K562 (cell line): ENCODE measurements around the gene RNF31. TPM values are rescaled to one million over a fixed set of nuclear protein-coding genes. Genes with fewer than 3 reads are reported as not detected.
A peak's percentile ranks its signal among the peaks of the same experiment; 100 is the strongest.

ENCODE experiments used
- CBX8 ChIP-seq: fragments of 200-600 bp; sonication (generic); IDR thresholded peaks from 2 replicates; pipeline ENCODE4 v1.6.1; 2012; ENCODE audit warnings: borderline replicate concordance, mixed run types, low read depth, mild to moderate bottlenecking, moderate library complexity, mixed read lengths, low read length, control low read depth, inconsistent platforms; ENCODE audit not compliant: poor library complexity, severe bottlenecking; ENCODE audit errors: extremely low read depth
- CHD7 ChIP-seq: fragments of 200-600 bp; sonication (generic); IDR thresholded peaks from one replicate; pipeline ENCODE4 v1.6.1; 2012; ENCODE audit warnings: mild to moderate bottlenecking, low read depth, low read length, inconsistent platforms
- CTCFL ChIP-seq: IDR thresholded peaks from 2 replicates; pipeline ENCODE4 v1.6.1; 2011; ENCODE audit warnings: borderline replicate concordance, low read depth, mild to moderate bottlenecking, moderate library complexity, low read length; ENCODE audit not compliant: insufficient read depth, poor library complexity, severe bottlenecking
- DPF2 ChIP-seq: fragments of 450-650 bp; IDR thresholded peaks from 2 replicates; pipeline ENCODE4 v1.6.1; 2016
- EWSR1 ChIP-seq: fragments of 450-650 bp; IDR thresholded peaks from 2 replicates; pipeline ENCODE4 v1.6.1; 2018; ENCODE audit warnings: borderline replicate concordance, mild to moderate bottlenecking, low read depth, moderate library complexity; ENCODE audit not compliant: partially characterized antibody
- POLR2G ChIP-seq: fragments of 200-400 bp; formaldehyde crosslinking; IDR thresholded peaks from 2 replicates; pipeline ENCODE4 v1.6.1; 2017; ENCODE audit warnings: low read depth, mild to moderate bottlenecking, antibody characterized with exemption, low read length, moderate library complexity
- SRSF3 ChIP-seq: fragments of 200-400 bp; formaldehyde crosslinking; IDR thresholded peaks from 2 replicates; pipeline ENCODE4 v1.6.1; 2016; ENCODE audit warnings: mild to moderate bottlenecking, low read length, moderate library complexity; ENCODE audit not compliant: insufficient read depth
- XRCC4 ChIP-seq: IDR thresholded peaks from one replicate; pipeline ENCODE4 v1.6.1; 2011; ENCODE audit not compliant: insufficient read depth, insufficient read length; ENCODE audit errors: extremely low read depth
- ZNF639 ChIP-seq, 2 experiments: fragments of 200-800 bp in 1 of 2; sonication (Bioruptor generic) in 1 of 2; sonication (generic) in 1 of 2; formaldehyde crosslinking in 1 of 2; IDR thresholded peaks in 1 of 2; conservative IDR thresholded peaks in 1 of 2; 2 replicates each; pipeline versions ENCODE4 v1.5.0 to v1.6.1; 2016 to 2020; ENCODE audit warnings: missing compliant biosample characterization in 1 of 2, missing genetic modification characterization in 1 of 2, missing genetic modification reagents in 1 of 2
- polyA plus RNA-seq, 8 experiments: library from polyadenylated mRNA; depleted of rRNA in 4 of 8; stranded (reverse) in 5 of 8; unstranded in 3 of 8; fragments of >200 nt; fragmentation: Nextera tagmentation in 2 of 8; fragmentation: Illumina TruSeq in 1 of 8; extraction: Ambion mirVana in 2 of 8; extraction: Trizol in 1 of 8; gene quantifications; 2 replicates each; pipeline versions ENCODE4 v1.2.1 to v1.2.3, GENCODE V29; 2011 to 2014; ENCODE audit warnings: inconsistent platforms in 1 of 8, missing spikeins in 1 of 8
- total RNA-seq, 7 experiments: library from RNA; depleted of rRNA in 6 of 7; stranded (reverse); fragments of >200 nt in 6 of 7; fragmentation: Illumina TruSeq in 2 of 7; extraction: Trizol in 2 of 7; gene quantifications; 2 replicates each; pipeline versions ENCODE4 v1.2.1 to v1.2.3, GENCODE V29; 2011 to 2021; ENCODE audit warnings: low replicate concordance in 1 of 7

RNF31 gene
- total and polyA plus RNA-seq, 9 of the 15 experiments (the other 6 are each of a cell fraction or from before 2014, with no cell fraction given): 3.1 to 47.6 (median 19.1) TPM

- TF ChIP-seq CHD7: no peak
- no peak for TF ChIP-seq ZNF639 (CRISPR knock-in tag; conservative IDR thresholded peaks at IDR 0.05 in 1 of 2, IDR thresholded peaks at IDR 0.05 in 1 of 2)
- no peak for TF ChIP-seq XRCC4
- TF ChIP-seq SRSF3: no peak
- no peak for TF ChIP-seq EWSR1
- no peak for TF ChIP-seq DPF2
- TF ChIP-seq CBX8: no peak
- no peak for TF ChIP-seq CTCFL
- TF ChIP-seq POLR2G: peak; percentile 79
These were observed 11.2 kb upstream of the RNF31 start, which contains the start of gene PSME1 (continued) for GRCh38 chr14:24135834-24136683.
